ENCODE measurements around the gene MYOM3.

Gene MYOM3

GRCh38 chr1:24111996-24112779 is at the start of gene MYOM3:
Gene MYOM3, minus strand, starts transcription at chr1:24112135. Its CDS starts 3,499 bp downstream, at chr1:24108636.
- peak within 1 kb of the TSS; percentile 28; the same call in 1 of the 2 replicates for H3K4me3 ChIP-seq (ENCODE audit: low read depth, low read length)

GRCh38 chr1:24161270-24161669 is 49.3 kb upstream of the MYOM3 start:
- Histone ChIP-seq H3K4me3 (ENCODE audit: low read depth, low read length) (no peak overlapping the region), H3K9ac (ENCODE audit: low read length) (no peak overlapping the region), H3K36me3 (ENCODE audit: control insufficient read depth, insufficient read depth, low read length) (peaks cover 52% of the 10 kb centered on the region), H3K27me3 (ENCODE audit: control insufficient read depth, insufficient read depth, low read length) (no peaks in the 10 kb centered on the region), H3K9me3 (ENCODE audit: control insufficient read depth, insufficient read depth, low read depth, low read length) (no peaks in the 10 kb centered on the region), H3K27ac (ENCODE audit: low read depth, low read length) (no peak overlapping the region), H3K4me1 (ENCODE audit: control insufficient read depth, insufficient read depth, low read length) (no peaks in the 10 kb centered on the region)

More at GRCh38 chr1:24111996-24112779, at the start of gene MYOM3:
- Histone ChIP-seq H3K27me3 (ENCODE audit: control insufficient read depth, insufficient read depth, low read length) (peaks cover 8% of the 10 kb centered on the region; the same call in 1 of the 2 replicates), H3K36me3 (ENCODE audit: control insufficient read depth, insufficient read depth, low read length) (no peaks in the 10 kb centered on the region), H3K9ac (ENCODE audit: low read length) (no peak within 1 kb of the TSS), H3K9me3 (ENCODE audit: control insufficient read depth, insufficient read depth, low read depth, low read length) (no peaks in the 10 kb centered on the region), H3K27ac (ENCODE audit: low read depth, low read length) (no peak within 1 kb of the TSS), H3K4me1 (ENCODE audit: control insufficient read depth, insufficient read depth, low read length) (peaks cover 37% of the 10 kb centered on the region)

GRCh38 chr1:24159366-24159765 is 47.4 kb upstream of the MYOM3 start:
- H3K36me3 ChIP-seq (ENCODE audit: control insufficient read depth, insufficient read depth, low read length), result peaks cover 49% of the 10 kb centered on the region

GRCh38 chr1:24157918-24158481 is 46.1 kb upstream of the MYOM3 start:
- no peak overlapping the region for H3K4me3 ChIP-seq (ENCODE audit: low read depth, low read length)
- peaks cover 46% of the 10 kb centered on the region for H3K36me3 ChIP-seq (ENCODE audit: control insufficient read depth, insufficient read depth, low read length)
- no peaks in the 10 kb centered on the region for H3K9me3 ChIP-seq (ENCODE audit: control insufficient read depth, insufficient read depth, low read depth, low read length)
- peaks cover 10% of the 10 kb centered on the region for H3K4me1 ChIP-seq (ENCODE audit: control insufficient read depth, insufficient read depth, low read length)
- no peak overlapping the region for H3K27ac ChIP-seq (ENCODE audit: low read depth, low read length)
- no peaks in the 10 kb centered on the region for H3K27me3 ChIP-seq (ENCODE audit: control insufficient read depth, insufficient read depth, low read length)
- no peak overlapping the region for H3K9ac ChIP-seq (ENCODE audit: low read length)

More at GRCh38 chr1:24159366-24159765, 47.4 kb upstream of the MYOM3 start:
- H3K9me3 ChIP-seq (ENCODE audit: control insufficient read depth, insufficient read depth, low read depth, low read length), result no peaks in the 10 kb centered on the region
- H3K9ac ChIP-seq (ENCODE audit: low read length), result no peak overlapping the region
- no peaks in the 10 kb centered on the region for H3K27me3 ChIP-seq (ENCODE audit: control insufficient read depth, insufficient read depth, low read length)
- 0 out of 2 replicates have a peak, but pooled peaks cover under 1% of the 10 kb centered on the region for H3K4me1 ChIP-seq (ENCODE audit: control insufficient read depth, insufficient read depth, low read length)
- H3K4me3 ChIP-seq (ENCODE audit: low read depth, low read length), result no peak overlapping the region
- no peak overlapping the region for H3K27ac ChIP-seq (ENCODE audit: low read depth, low read length)

- Histone ChIP-seq H3K27me3 (ENCODE audit: control insufficient read depth, insufficient read depth, low read length) (no peaks in the 10 kb centered on the region), H3K9me3 (ENCODE audit: control insufficient read depth, insufficient read depth, low read depth, low read length) (no peaks in the 10 kb centered on the region), H3K4me1 (ENCODE audit: control insufficient read depth, insufficient read depth, low read length) (peaks cover 23% of the 10 kb centered on the region), H3K4me3 (ENCODE audit: low read depth, low read length) (no peak overlapping the region), H3K27ac (ENCODE audit: low read depth, low read length) (no peak overlapping the region), H3K36me3 (ENCODE audit: control insufficient read depth, insufficient read depth, low read length) (peaks cover 46% of the 10 kb centered on the region), H3K9ac (ENCODE audit: low read length) (no peak overlapping the region)
These were observed 44.8 kb upstream of the MYOM3 start for GRCh38 chr1:24156542-24157260.

- H3K27me3 ChIP-seq (ENCODE audit: control insufficient read depth, insufficient read depth, low read length), result no peaks in the 10 kb centered on the region
- peaks cover 34% of the 10 kb centered on the region for H3K4me1 ChIP-seq (ENCODE audit: control insufficient read depth, insufficient read depth, low read length)
- H3K4me3 ChIP-seq (ENCODE audit: low read depth, low read length), result no peak overlapping the region
- peaks cover 40% of the 10 kb centered on the region for H3K36me3 ChIP-seq (ENCODE audit: control insufficient read depth, insufficient read depth, low read length)
- H3K9me3 ChIP-seq (ENCODE audit: control insufficient read depth, insufficient read depth, low read depth, low read length), result no peaks in the 10 kb centered on the region
- no peak overlapping the region for H3K9ac ChIP-seq (ENCODE audit: low read length)
- H3K27ac ChIP-seq (ENCODE audit: low read depth, low read length), result no peak overlapping the region
These were observed 43.3 kb upstream of the MYOM3 start for GRCh38 chr1:24155011-24155782.

- H3K4me1 ChIP-seq (ENCODE audit: control insufficient read depth, insufficient read depth, low read length), result peaks cover 40% of the 10 kb centered on the region
- H3K4me3 ChIP-seq (ENCODE audit: low read depth, low read length), result no peak overlapping the region
- no peak overlapping the region for H3K27ac ChIP-seq (ENCODE audit: low read depth, low read length)
- H3K27me3 ChIP-seq (ENCODE audit: control insufficient read depth, insufficient read depth, low read length), result no peaks in the 10 kb centered on the region
- H3K9ac ChIP-seq (ENCODE audit: low read length), result no peak overlapping the region
- H3K9me3 ChIP-seq (ENCODE audit: control insufficient read depth, insufficient read depth, low read depth, low read length), result no peaks in the 10 kb centered on the region
- H3K36me3 ChIP-seq (ENCODE audit: control insufficient read depth, insufficient read depth, low read length), result peaks cover 38% of the 10 kb centered on the region
These were observed 42.3 kb upstream of the MYOM3 start for GRCh38 chr1:24154215-24154614.

- H3K36me3 ChIP-seq (ENCODE audit: control insufficient read depth, insufficient read depth, low read length), result peaks cover 25% of the 10 kb centered on the region
- no peaks in the 10 kb centered on the region for H3K27me3 ChIP-seq (ENCODE audit: control insufficient read depth, insufficient read depth, low read length)
- peaks cover 40% of the 10 kb centered on the region for H3K4me1 ChIP-seq (ENCODE audit: control insufficient read depth, insufficient read depth, low read length)
- peak overlapping the region; percentile 51 for H3K9ac ChIP-seq (ENCODE audit: low read length)
- H3K27ac ChIP-seq (ENCODE audit: low read depth, low read length), result peak overlapping the region; percentile 99; the same call in 1 of the 2 replicates
- no peaks in the 10 kb centered on the region for H3K9me3 ChIP-seq (ENCODE audit: control insufficient read depth, insufficient read depth, low read depth, low read length)
- no peak overlapping the region for H3K4me3 ChIP-seq (ENCODE audit: low read depth, low read length)
These were observed 40.9 kb upstream of the MYOM3 start for GRCh38 chr1:24152631-24153494.

- Histone ChIP-seq H3K4me3 (ENCODE audit: low read depth, low read length) (peak overlapping the region; percentile 57), H3K36me3 (ENCODE audit: control insufficient read depth, insufficient read depth, low read length) (0 out of 2 replicates have a peak, but pooled peaks cover 8% of the 10 kb centered on the region), H3K27ac (ENCODE audit: low read depth, low read length) (peak overlapping the region; percentile 99), H3K9me3 (ENCODE audit: control insufficient read depth, insufficient read depth, low read depth, low read length) (no peaks in the 10 kb centered on the region), H3K27me3 (ENCODE audit: control insufficient read depth, insufficient read depth, low read length) (no peaks in the 10 kb centered on the region), H3K4me1 (ENCODE audit: control insufficient read depth, insufficient read depth, low read length) (peaks cover 40% of the 10 kb centered on the region), H3K9ac (ENCODE audit: low read length) (peak overlapping the region; percentile 99)
These were observed 39.2 kb upstream of the MYOM3 start for GRCh38 chr1:24151175-24151533.
